ENCODE results near the gene TRPV6. TPM values are rescaled to one million over a fixed set of nuclear protein-coding genes. Genes with fewer than 3 reads are reported as not detected.

TRPV6 gene
- total RNA-seq, 1 experiment from 2014 or later = 1.7 TPM

DNA sequence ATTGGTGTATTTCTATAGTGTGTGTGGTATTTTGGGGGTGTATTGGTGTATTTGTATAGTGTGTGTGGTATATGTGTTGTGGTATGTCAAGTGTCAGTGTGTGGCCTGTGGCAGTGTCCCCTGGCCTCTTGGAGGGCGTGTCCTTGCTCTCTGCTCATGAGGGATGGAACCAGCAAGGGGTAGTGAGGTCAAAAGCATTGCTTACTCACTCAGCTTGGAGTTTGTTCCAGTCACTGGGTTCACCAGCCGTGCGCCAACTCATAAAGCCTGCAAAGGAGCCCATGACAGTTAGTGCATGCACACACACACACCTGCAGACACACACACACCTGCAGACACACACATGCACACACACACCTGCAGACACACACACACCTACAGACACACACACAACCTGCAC lies 4.3 kb upstream of the TRPV6 start:
- ChIA-PET CTCF (no interaction called here), POLR2A (no interaction called here), RAD21 (ENCODE audit: low non-redundant PET in 1 of 2, low total read pairs in 2 of 2, uncharacterized antibody in 2 of 2, unreplicated experiment in 2 of 2) (no interaction called here)
- Histone ChIP-seq H3K4me3 (replicated peaks in 1 of 2; ENCODE audit: low read depth in 1 of 2, low read length in 2 of 2) (no peak overlapping the region), H2AFZ (ENCODE audit: low read depth, low read length, poor library complexity, severe bottlenecking) (no peak overlapping the region), H3K9me3 (ENCODE audit: control insufficient read depth in 1 of 2, insufficient read depth in 1 of 2, low read depth in 1 of 2, low read length in 2 of 2) (no peaks in the 10 kb centered on the region), H3K79me2 (ENCODE audit: insufficient read depth, low read length) (no peaks in the 10 kb centered on the region), H3K4me2 (ENCODE audit: low read length) (no peak overlapping the region), H3K9ac (ENCODE audit: low read length) (no peak overlapping the region), H3K36me3 (ENCODE audit: control insufficient read depth in 1 of 2, insufficient read depth in 2 of 2, low read length in 2 of 2) (no peaks in the 10 kb centered on the region), H3K4me1 (ENCODE audit: control insufficient read depth in 1 of 2, insufficient read depth in 2 of 2, low read length in 2 of 2) (peaks cover 4 to 10% of the 10 kb centered on the region in 2 experiments; a peak in 3 of 4 replicates), H4K20me1 (ENCODE audit: insufficient read depth) (no peaks in the 10 kb centered on the region), H3K27ac (ENCODE audit: low read depth, low read length) (no peak overlapping the region), H3K9me2 (ENCODE audit: insufficient read depth) (no peaks in the 10 kb centered on the region), H3K27me3 (ENCODE audit: insufficient read depth, low read length) (peaks cover 5% of the 10 kb centered on the region; the same call in 1 of the 2 replicates)
- BruUV-seq (replicated peaks) = no TSS peak
- ATAC-seq (no peak), DNase-seq (ENCODE audit: low read depth, low spot score) (no peak)
- TF ChIP-seq ZNF274 (IDR thresholded peaks at IDR 0.05; ENCODE audit: low read depth, low read length) (no peak), EZH2 (IDR thresholded peaks at IDR 0.05) (no peak), FOSL1 (IDR thresholded peaks at IDR 0.05; ENCODE audit: low read depth) (no peak), SIN3A (IDR thresholded peaks at IDR 0.05; ENCODE audit: low read depth) (no peak), CEBPB (IDR thresholded peaks at IDR 0.05; ENCODE audit: low read depth) (no peak), SP1 (IDR thresholded peaks at IDR 0.05; ENCODE audit: low read depth) (no peak), JUND (IDR thresholded peaks at IDR 0.05) (no peak), SRF (IDR thresholded peaks at IDR 0.05; ENCODE audit: low read depth) (no peak), POLR2AphosphoS5 (IDR thresholded peaks at IDR 0.05; ENCODE audit: low read depth, low read length) (no peak), POLR2A (IDR thresholded peaks at IDR 0.05; ENCODE audit: borderline replicate concordance, extremely low read depth, insufficient read depth, insufficient read length) (no peak), EGR1 (IDR thresholded peaks at IDR 0.05; ENCODE audit: low read depth) (no peak), EZH2phosphoT487 (IDR thresholded peaks at IDR 0.05; ENCODE audit: borderline replicate concordance) (no peak), ZFX (IDR thresholded peaks at IDR 0.05) (no peak), CBX3 (IDR thresholded peaks at IDR 0.05; ENCODE audit: low read depth) (no peak)
- TF ChIP-seq, protein P1, sequence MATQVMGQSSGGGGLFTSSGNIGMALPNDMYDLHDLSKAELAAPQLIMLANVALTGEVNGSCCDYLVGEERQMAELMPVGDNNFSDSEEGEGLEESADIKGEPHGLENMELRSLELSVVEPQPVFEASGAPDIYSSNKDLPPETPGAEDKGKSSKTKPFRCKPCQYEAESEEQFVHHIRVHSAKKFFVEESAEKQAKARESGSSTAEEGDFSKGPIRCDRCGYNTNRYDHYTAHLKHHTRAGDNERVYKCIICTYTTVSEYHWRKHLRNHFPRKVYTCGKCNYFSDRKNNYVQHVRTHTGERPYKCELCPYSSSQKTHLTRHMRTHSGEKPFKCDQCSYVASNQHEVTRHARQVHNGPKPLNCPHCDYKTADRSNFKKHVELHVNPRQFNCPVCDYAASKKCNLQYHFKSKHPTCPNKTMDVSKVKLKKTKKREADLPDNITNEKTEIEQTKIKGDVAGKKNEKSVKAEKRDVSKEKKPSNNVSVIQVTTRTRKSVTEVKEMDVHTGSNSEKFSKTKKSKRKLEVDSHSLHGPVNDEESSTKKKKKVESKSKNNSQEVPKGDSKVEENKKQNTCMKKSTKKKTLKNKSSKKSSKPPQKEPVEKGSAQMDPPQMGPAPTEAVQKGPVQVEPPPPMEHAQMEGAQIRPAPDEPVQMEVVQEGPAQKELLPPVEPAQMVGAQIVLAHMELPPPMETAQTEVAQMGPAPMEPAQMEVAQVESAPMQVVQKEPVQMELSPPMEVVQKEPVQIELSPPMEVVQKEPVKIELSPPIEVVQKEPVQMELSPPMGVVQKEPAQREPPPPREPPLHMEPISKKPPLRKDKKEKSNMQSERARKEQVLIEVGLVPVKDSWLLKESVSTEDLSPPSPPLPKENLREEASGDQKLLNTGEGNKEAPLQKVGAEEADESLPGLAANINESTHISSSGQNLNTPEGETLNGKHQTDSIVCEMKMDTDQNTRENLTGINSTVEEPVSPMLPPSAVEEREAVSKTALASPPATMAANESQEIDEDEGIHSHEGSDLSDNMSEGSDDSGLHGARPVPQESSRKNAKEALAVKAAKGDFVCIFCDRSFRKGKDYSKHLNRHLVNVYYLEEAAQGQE (IDR thresholded peaks at IDR 0.05; ENCODE audit: low read depth) = no peak
- TF ChIP-seq, protein P2, sequence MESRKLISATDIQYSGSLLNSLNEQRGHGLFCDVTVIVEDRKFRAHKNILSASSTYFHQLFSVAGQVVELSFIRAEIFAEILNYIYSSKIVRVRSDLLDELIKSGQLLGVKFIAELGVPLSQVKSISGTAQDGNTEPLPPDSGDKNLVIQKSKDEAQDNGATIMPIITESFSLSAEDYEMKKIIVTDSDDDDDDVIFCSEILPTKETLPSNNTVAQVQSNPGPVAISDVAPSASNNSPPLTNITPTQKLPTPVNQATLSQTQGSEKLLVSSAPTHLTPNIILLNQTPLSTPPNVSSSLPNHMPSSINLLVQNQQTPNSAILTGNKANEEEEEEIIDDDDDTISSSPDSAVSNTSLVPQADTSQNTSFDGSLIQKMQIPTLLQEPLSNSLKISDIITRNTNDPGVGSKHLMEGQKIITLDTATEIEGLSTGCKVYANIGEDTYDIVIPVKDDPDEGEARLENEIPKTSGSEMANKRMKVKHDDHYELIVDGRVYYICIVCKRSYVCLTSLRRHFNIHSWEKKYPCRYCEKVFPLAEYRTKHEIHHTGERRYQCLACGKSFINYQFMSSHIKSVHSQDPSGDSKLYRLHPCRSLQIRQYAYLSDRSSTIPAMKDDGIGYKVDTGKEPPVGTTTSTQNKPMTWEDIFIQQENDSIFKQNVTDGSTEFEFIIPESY (IDR thresholded peaks at IDR 0.05; ENCODE audit: extremely low read depth, insufficient replicate concordance, low read length) = no peak
- intact Hi-C loops (cut with micrococcal nuclease) = no loop called here
